Right lobe of liver (tissue), 4 donors: ENCODE measurements around the gene REM1.

ENCODE experiments used
- CTCF ChIP-seq, 4 donors: fragments of 200-600 bp in 3 of 4; fragments of 450-650 bp in 1 of 4; IDR thresholded peaks; one replicate each; pipeline versions ENCODE4 v1.5.1 to v1.8.0; 2016 to 2022; ENCODE audit warnings: antibody characterized with exemption in 4 of 4, mild to moderate bottlenecking in 2 of 4
- POLR2A ChIP-seq: fragments of 450-650 bp; IDR thresholded peaks from one replicate; pipeline ENCODE4 v1.6.1; 2017; ENCODE audit warnings: antibody characterized with exemption, mild to moderate bottlenecking
- donor health status: DM: no; HTN: no; CAD: no.
- donor health status: DM: no; HTN: no; CAD: no.
- donor health status: DM: no; HTN: yes; CAD: no.

GRCh38 chr20:31490752-31491151 is 15.7 kb downstream of the REM1 start:
- TF ChIP-seq CTCF (IDR thresholded peaks at IDR 0.05) (no peak), POLR2A (no peak)
